Hypothalamus (tissue), 51 donors: ENCODE measurements around the gene CALN1.
"Not testable (repeated sequence)": the region's sequence is repeated elsewhere in the genome, so short reads cannot be mapped to it uniquely, and the experiment has no call there.

Source experiments
- DNase-seq, 51 donors: peaks; one replicate each; lab custom pipeline; 2025; lab: John Stamatoyannopoulos, UW

CALN1 gene

DNA sequence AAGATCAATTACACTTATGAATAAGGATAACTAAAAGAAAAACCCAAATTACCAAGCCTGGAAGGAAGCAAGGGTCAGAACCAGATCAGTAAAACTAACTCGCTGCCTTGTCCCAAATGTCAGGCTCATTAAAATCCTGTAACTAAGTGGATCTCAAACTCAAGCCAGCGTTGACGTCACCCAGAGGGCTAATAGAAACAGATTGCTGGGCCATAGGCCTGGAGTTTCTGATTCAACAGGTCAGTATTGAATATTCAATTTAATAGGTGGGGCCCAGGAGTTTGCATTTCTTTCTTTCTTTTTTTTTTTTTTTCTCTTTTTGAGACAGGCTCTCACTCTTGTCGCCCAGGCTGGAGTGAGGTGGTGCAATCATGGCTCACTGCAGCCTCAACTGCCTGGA lies 397.0 kb downstream of the CALN1 start:
- DNase-seq = no peak

DNA sequence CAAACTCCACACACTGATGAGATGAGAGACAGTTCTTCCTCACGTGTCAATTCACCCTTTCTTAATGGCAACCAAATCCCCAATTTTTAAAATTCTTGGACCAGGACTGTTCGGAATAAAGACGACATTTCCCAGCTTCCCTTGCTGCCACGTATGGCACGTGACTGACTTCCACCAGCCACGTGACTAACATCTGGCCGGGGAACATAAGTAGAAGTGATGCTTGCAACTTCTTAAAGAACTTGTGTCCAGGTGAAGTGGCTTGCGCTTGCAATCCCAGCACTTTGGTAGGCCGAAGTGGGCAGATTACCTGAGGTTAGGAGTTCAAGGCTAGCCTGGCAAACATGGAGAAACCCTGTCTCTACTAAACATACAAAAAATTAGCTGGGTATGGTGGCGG lies 405.1 kb downstream of the CALN1 start:
- DNase-seq = no peak

DNA sequence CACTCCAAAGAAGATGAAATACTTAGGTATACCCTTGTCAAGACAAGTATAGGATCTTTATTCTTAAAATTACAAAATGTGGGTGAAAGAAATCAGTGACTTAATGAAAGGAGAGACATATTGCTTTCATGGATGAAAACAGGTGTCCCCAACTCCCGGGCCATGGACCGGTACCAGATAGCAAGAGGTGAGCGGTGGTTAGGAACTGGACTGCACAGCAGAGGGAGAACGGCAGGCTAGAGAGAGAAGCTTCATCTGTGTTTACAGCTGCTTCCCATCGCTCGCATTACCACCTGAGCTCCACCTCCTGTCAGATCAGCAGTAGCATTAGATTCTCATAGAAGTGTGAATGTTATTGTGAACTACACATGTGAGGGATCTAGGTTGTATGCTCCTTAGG lies 408.9 kb downstream of the CALN1 start:
- DNase-seq = no peak

DNA sequence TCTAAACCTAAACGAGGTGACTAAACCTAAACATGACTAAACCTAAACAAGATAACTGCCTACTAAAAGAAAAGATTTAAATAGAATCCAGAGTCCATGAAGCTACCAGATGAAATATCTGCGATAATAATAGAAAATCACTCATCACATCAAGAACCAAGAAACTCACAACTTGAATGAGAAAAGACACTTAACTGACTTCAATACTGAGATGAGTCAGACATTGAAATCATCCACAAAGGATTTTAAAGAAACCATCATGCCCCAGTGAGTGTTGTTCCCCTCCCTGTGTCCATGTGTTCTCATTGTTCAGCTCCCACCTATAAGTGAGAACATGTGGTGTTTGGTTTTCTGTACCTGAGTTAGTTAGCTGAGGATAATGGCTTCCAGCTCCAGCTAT lies 416.0 kb downstream of the CALN1 start:
- no peak for DNase-seq

DNA sequence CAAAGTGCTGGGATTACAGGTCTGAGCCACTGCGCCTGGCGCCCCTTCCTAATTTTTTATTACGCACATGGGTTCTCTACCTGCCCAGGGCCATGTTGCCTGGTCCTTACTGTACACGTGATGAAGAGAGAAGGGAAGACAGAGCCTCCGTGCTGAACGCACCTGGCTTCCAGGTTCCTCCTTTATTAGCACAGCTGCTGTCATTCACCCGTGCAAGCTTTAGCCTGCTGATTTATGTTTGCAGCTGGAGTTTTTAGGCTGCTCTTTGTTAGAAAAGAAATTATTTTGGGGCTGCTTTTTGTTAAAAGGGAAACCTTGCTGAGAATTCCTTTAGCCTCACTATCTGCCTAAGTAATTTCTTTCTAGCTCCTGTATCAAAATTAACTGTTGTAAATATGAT lies 417.0 kb downstream of the CALN1 start:
- no peak for DNase-seq

DNA sequence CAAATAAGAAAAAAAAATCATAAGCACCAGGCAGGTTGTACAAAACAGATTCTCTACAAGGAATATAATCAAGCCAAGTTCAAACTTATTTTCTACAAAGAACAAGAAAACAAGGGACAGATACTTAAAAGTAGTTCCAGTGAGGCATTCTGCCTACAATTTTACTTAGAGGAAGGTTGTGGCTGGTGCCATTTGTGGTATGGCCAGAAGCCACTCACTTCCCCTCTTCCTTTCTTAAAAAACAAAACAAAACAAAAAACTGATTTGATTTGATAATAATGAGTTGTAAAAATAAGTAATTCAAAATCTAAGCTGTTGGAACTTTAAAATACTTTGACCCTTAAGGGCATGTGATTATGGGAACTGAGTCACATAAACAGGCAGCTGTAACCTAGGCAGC lies 420.6 kb downstream of the CALN1 start:
- no peak for DNase-seq

DNA sequence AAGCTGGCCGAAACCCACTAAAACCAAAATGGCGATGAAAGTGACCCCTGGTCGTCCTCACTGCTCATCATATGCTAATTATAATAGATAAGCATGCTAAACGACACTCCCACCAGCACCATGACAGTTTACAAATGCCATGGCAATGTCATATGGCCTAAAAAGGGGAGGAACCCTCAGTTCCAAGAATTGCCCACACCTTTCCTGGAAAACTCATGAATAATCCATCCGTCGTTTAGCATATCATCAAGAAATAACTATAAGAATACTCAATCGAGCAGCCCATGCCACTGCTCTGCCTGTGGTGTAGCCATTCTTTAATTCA lies 422.0 kb downstream of the CALN1 start:
- no peak for DNase-seq

DNA sequence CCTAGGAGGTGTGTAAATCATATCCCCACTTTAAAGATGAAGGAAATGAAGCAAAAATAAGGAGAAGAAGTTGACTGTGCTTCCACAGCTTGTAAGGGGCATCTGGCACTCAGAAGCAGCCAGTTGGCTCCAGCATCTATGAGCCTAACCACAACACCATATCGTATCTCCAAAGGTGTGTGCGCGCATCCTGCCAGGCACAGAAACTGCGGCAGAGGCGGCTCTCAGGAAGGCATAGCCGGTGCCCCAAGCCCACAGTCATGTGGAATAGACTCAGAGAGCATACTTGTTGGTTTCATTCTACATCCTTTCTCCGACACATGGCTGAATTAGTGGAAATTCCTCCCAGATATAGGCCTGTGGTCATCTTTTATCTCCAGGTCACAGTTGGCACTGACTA lies 423.9 kb downstream of the CALN1 start:
- no peak for DNase-seq

DNA sequence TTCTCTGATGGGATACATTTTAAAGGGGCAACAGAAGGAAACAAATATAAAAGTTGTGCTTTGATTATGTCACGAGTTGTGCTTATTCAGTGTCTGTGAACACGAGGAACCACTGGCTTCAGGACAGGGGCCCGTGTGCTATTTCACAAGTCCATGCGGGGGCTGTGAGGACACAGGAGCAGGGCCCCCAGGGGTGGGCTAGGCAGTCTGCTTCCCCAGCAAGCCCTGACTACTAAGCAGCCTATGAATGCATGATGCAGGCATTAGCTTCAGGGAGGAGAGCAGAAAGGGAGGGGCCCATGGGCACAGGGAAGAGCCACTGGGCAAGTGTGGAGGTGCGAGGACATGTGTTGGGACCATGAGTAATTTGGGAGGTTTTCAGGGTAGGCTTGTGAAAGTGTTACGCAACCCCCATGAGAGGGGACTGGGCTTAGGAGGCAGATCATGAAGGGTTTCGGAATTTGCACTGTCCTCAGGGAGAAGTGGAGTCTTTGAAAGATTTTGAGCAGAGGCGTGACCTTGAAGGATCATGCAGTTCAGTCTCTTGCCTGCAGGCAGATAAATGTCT lies 424.9 kb downstream of the CALN1 start:
- DNase-seq = no peak

DNA sequence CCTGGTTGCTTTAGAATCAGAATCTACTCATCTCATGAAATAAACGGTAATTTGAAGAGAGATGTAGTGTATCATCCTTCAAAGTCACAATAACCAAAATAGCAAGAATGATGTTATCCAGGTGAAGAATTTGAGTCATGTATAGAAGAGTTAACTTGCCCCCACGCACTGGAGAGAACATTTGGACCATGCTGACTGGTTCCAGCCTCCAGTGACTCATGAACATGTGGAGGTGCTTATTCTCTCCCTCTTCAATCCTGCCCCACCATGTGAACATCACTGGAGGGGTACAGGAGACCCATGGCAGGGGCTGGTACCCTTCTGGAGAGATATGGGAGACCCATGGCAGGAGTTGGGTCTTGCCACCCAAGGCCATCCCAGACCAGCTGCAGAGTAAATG lies 427.8 kb downstream of the CALN1 start:
- DNase-seq = peak in 1 of 51 donors; percentile 2

DNA sequence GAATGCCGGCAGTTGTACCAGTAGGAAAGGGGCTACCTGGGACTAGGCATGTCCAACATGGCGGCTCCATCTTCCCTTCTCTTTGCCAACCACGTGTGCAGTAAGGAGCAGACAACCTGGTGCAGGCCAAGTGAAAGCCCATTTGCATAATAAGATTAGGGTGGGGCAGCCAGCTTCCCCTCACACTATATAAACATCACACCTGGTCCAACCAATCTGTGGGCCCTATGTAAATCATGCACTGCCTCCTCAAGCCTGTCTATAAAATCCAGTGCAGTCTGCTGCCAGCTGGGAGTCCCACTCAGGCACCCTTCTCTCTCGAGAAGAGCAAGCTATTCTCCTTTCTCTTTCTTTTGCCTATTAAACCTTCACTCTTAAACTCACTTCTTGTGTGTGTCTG lies 429.3 kb downstream of the CALN1 start:
- DNase-seq = no peak

DNA sequence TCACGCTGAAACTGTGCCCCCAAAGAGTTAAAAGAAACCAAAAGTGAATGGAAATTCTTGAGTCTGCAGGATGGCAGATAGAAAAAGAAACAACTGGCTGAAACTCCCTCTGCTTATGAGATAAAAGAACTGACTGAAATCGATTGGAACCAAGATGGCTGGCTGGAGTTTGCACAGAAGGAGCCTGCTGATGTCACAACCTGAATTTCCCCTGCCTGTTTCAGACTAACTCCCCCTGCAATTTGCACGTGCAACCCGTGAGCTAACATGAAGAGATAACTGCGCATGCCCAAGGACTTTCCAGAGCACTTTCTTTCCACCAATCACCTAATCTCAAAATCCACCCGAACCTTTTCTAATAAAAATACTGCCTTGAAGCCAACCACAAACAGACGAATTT lies 435.5 kb downstream of the CALN1 start:
- no peak for DNase-seq

DNA sequence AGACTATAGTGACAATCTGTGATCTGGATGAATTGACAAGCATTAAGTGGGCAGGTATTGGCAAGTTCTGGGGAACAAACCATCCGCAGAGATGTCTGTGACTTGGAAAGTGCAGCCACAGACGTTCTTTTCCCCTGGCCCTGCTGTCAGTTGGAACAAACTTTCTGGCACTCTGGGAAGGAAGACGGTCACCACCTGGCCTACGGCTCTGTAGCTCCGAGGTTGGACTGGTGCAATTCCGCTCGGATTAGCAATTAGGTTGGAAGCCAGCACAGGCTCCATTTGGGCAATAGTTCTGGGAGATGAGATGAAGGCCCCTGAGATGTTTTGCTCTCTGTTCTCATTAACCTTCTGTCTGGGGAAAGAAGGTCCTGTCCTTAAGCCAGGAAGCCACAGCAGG lies 437.5 kb downstream of the CALN1 start:
- DNase-seq = no peak

DNA sequence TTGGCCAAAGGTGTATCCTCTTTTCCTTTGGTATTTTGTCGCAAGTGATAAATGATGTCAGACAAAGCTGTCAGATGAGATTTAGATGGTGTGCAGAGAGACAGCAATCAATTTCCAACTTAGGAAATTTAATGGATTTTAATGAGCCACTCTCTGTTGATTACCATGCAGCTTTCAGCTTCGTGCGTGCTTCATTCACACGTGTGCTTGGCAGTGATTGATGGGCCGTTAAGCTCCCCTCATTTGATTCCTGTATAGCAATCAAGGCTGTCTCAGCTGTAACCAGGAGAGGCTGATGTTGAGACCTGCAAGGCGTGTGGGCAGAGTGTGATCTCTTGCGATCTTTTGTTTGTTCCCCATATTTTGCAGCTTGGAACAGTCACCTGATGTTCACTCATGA lies 439.6 kb downstream of the CALN1 start:
- DNase-seq = no peak

DNA sequence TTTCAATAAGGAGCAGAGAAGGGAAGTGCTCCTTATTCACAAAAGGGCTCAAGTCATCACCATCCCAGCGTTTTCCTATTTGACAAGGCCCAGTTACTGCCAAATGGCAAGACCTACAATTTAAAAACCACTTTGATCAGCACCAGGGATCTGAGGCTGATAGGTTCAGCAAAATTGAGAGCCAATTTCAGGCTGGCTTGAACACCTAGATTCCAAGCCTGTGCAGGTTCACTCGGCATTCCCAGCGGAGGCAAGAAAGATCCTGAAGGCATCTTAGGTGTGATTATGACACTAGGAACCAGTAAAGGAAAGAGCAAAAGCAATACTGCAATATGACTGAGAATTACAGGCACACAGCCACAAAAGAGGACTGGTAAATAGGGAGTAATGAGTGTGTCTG lies 441.4 kb downstream of the CALN1 start:
- DNase-seq = no peak

DNA sequence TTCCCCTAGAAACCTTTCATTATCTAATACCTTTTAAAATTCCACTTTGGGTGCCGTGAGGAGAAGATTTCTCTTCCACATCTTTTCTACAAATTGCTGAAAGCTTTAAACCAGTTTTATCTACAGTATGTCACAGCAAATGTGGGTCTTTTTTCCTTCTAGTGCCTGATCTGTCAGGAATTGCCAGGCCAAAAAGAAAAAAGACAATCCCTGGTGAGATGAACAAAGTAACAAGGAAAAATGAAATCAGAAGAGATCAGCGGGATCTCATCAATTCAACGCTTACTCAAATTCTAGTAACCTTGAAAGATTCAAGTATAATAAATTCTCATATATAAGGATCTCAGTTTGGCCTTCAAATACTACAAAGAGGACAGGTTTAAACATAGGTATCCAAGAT lies 449.5 kb downstream of the CALN1 start:
- no peak for DNase-seq

DNA sequence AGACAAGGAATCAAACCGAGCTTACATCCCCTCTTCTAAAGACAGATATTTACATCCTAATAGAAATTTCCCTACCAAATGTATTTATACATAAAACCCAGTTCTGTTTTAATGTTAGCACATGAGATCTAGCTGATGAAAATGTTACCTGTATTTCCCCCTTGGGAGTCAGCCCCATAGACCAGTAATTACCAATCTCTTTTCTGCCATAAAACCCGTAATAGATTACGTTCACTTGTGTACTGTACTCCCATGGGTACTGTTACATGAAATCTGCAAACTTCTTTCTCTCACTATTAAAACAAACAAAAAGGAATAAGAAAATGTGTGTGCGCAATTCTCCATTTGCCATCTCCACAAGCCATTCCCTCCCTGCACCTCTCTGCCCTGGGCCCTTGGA lies 450.9 kb downstream of the CALN1 start:
- DNase-seq = no peak

DNA sequence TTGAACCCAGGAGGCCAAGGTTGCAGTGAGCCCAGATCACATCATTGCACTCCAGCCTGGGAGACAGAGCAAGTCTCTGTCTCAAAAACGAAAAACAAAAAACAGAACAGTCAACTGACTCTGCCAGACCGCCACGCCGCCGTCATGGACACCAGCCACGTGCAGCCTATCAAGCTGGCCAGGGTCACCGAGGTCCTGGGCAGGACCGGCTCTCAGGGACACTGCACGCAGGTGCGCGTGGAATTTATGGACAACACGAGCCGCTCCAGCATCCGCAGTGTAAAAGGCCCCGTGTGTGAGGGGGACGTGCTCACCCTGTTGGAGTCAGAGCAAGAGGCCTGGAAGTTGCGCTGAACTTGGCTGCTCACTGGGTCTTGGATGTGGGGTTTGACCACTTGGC lies 470.0 kb downstream of the CALN1 start:
- no peak for DNase-seq

DNA sequence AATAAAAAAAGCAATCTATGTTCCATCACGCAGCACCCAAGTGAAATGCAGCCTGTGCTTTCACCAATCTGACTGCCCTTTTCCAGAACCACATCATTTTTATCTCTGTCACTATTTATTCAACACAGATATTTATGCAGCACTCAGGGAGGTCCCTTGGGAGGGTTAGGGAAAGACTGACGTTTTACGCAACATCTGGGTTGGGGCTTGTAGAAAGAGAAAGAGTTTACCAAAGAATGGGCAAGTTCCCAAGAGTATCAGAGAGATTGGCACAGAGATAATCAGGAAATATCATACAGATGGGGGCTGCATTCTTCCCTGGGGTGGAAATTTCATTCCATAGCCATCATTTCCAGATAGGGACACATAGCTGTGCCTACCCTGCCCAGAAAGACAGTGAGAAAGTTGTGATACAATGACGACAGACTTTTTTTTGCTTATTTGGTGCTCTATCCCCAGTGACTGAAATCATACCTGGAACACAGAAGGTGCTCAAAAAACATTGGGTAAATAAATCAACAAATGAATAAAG lies 474.2 kb downstream of the CALN1 start:
- no peak for DNase-seq

DNA sequence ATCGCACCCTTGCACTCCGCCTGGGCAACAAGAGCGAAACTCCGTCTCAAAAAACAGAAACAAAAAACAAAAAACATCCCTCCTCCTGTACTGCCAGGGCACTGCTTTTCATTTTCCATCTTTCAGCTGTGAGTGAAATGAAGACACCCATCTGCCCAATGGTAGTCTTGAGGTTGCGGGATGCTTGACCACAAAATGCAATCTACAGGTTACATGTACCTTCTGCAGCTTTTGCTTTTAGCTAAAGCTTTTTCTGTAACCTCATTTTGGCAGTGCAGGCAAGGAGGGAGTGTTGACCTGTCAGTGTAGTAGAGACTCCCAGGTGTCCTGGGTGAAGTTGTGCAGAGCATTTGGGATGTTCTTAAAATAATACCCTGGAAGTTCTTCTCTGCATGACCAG lies 476.5 kb downstream of the CALN1 start:
- no peak for DNase-seq

DNA sequence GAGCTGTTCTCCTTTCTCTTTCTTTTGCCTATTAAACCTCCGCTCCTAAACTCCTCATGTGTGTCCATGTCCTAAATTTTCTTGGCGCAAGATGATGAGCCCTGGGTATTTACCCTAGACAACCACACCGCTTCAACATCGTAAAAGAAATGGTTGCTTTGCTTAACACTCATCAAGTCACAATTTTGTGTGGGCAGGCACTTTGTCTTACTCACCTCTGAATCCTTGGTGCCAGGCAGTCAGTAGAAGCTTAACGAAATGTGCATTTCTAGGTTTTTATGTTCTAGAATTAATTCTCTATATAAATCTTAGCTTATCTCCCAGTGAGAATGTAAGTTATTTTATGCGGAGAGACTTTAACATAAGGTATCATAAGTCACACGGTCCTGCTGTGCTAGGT lies 478.7 kb downstream of the CALN1 start:
- no peak for DNase-seq

DNA sequence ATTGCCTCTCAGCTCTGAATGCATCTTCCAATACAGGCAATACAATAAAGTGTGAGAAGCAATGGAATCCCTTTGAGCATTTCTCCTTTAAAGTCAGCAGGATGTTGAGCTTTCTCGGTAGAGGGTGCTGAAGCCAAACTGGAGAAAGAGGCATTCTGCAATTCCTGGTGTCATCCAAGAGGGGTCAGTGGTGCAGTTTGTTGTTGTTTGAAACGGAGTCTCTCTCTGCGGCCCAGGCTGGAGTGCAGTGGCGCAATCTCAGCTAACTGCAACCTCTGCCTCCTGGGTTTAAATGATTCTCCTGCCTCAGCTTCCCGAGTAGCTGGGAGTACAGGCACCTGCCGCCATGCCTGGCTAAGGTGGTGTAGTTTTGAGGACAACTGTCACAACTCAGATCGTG lies 486.5 kb downstream of the CALN1 start:
- no peak for DNase-seq

DNA sequence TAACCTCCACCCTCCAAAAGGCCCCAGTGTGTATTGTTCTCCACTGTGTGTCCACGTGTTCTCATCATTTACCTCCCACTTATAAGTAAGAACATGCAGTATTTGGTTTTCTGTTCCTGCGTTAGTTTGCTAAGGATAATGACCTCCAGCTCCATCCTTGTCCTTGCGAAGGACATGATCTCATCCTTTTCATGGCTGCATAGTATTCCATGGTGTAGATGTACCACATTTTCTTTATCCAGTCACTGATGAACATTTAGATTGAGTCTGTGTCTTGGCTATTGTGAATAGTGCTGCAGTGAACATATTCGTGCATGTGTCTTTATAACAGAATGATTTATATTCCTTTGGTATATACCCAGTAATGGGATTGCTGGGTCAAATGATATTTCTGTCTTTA lies 497.9 kb downstream of the CALN1 start:
- DNase-seq = not testable (repeated sequence)

DNA sequence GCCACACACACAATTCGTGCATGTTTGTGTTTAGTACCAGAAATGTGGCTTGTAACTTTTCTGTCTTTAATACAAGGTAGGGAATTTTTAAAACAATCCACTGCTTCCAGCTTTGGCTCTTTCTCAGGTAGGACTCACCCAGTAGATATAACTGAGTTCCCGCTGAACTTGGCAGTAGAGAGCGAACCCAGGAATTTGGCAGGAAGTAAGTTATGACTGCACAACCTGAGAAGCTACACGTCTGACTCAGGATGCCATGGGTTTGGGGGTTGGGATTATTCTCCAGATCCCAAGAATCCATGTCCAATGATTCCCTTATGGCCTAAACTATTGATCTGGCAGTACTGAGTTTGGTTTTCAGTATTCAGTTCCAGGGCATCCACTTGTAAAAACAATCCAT lies 499.7 kb downstream of the CALN1 start:
- DNase-seq = no peak
